ENCODE results near the gene TSKS. TPM values are rescaled to one million over a fixed set of nuclear protein-coding genes. Genes with fewer than 3 reads are reported as not detected.

The TSKS gene
- total RNA-seq, 1 experiment from 2014 or later: 0.28 TPM

- Histone ChIP-seq H3K14ac (ENCODE audit: insufficient read depth, low read length) (no peak overlapping the region), H3K23ac (ENCODE audit: insufficient read length, low read depth, low read length) (no peak overlapping the region), H3K27ac (ENCODE audit: insufficient read length, low read depth, low read length) (no peak overlapping the region), H3K23me2 (ENCODE audit: insufficient read length, low read depth, low read length, poor library complexity, severe bottlenecking) (peaks cover 5% of the 10 kb centered on the region), H2BK15ac (ENCODE audit: low read depth, low read length) (no peak overlapping the region), H3K18ac (ENCODE audit: insufficient read length, low read depth, low read length) (no peak overlapping the region), H2BK20ac (ENCODE audit: low read depth, low read length, poor library complexity, severe bottlenecking) (no peak overlapping the region), H2BK120ac (ENCODE audit: low read depth, low read length, poor library complexity, severe bottlenecking) (no peak overlapping the region), H3K4me1 (ENCODE audit: insufficient read depth, low read length) (no peaks in the 10 kb centered on the region), H3K27me3 (ENCODE audit: insufficient read depth, low read length) (no peaks in the 10 kb centered on the region), H2AK5ac (ENCODE audit: insufficient read length, low read length) (no peak overlapping the region), H3K4me2 (ENCODE audit: insufficient read depth, insufficient read length, low read length) (no peak overlapping the region), H3K4ac (ENCODE audit: low read depth, low read length) (no peak overlapping the region), H3K9me3 (ENCODE audit: control insufficient read depth, low read depth, low read length) (no peaks in the 10 kb centered on the region), H4K8ac (replicated peaks; ENCODE audit: insufficient read length, low read depth, low read length) (no peak overlapping the region), H3K56ac (ENCODE audit: insufficient read length, low read depth, low read length) (no peak overlapping the region), H3K9ac (ENCODE audit: extremely low read depth, insufficient read length, low read length) (no peak overlapping the region), H2BK12ac (ENCODE audit: insufficient read length, low read depth, low read length) (peak overlapping the region; percentile 66), H3K79me2 (ENCODE audit: insufficient read depth, low read length) (no peaks in the 10 kb centered on the region), H2BK5ac (ENCODE audit: insufficient read length, low read length) (no peak overlapping the region), H4K91ac (ENCODE audit: insufficient read length, low read depth, low read length) (no peak overlapping the region), H2AFZ (ENCODE audit: low read length) (no peak overlapping the region), H4K20me1 (ENCODE audit: control insufficient read depth, insufficient read depth, insufficient read length) (no peaks in the 10 kb centered on the region), H3T11ph (ENCODE audit: low read length) (no peak overlapping the region), H4K5ac (ENCODE audit: insufficient read length, low read depth, low read length) (no peak overlapping the region), H3K79me1 (ENCODE audit: insufficient read depth, low read depth, low read length, poor library complexity, severe bottlenecking) (no peaks in the 10 kb centered on the region)
- H3K36me3 Mint-ChIP-seq (ENCODE audit: insufficient read depth in 1 of 3, low read depth in 3 of 3): no peaks in the 10 kb centered on the region; a peak in 2 of 7 replicates
- peak; percentile 57 for DNase-seq
- no CpG with 5 or more reads among the region's 16 CpGs for WGBS (ENCODE audit: extremely low coverage, insufficient read length, low lambda C conversion rate)
- no peaks in the 10 kb centered on the region for H3K9me3 Mint-ChIP-seq
- H3K4me3 Mint-ChIP-seq: no peak overlapping the region
- peak; percentile 37; the same call in 2 of the 3 replicates for TF ChIP-seq CTCF (conservative IDR thresholded peaks at IDR 0.05)
- 0 out of 7 replicates have a peak overlapping the region, but pooled peaks of 1 of the 3 experiments have one; percentile 45 for H3K27ac Mint-ChIP-seq
- H3K27me3 Mint-ChIP-seq (ENCODE audit: low read depth): peaks cover 13% of the 10 kb centered on the region
- H3K4me1 Mint-ChIP-seq: peaks cover 21 to 32% of the 10 kb centered on the region in 2 experiments
Measured at GRCh38 chr19:49761625-49762311, 1.3 kb downstream of the TSKS start.

Data from H9 (cell line).